Posterior vena cava (tissue), 2 donors: Measurements from ENCODE around the gene INCENP. TPM values are rescaled to one million over a fixed set of nuclear protein-coding genes. Genes with fewer than 3 reads are reported as not detected.
"Not testable (repeated sequence)": the region's sequence is repeated elsewhere in the genome, so short reads cannot be mapped to it uniquely, and the experiment has no call there.

Experiments used
- DNase-seq: peaks from one replicate; pipeline ENCODE4 v3.0.0-alpha.2; 2020; ENCODE audit warnings: low spot score
- intact Hi-C, 2 donors: fragments of 100-400 bp; cut with DNase I; formaldehyde crosslinking; loops; one replicate each; pipeline versions ENCODE4 v1.14.1 to v1.14.2; 2022 to 2023
- total RNA-seq, 2 donors: library from RNA; stranded (reverse); fragmentation: NEBNext Ultra II Directional; extraction: Animal tissue kit (Norgen Biotek cat#: 25700); gene quantifications; one replicate each; pipeline ENCODE4 v1.2.1, GENCODE V29; 2021
- donor health status: DM: yes; HTN: yes; CAD: no.
- donor health status: DM: yes; HTN: yes; CAD: no.

The INCENP gene
- total RNA-seq, 2 donors from 2014 or later: 11.8 to 22.4 TPM

- intact Hi-C loops: no loop called here
- DNase-seq: peak; percentile 62
Observed at GRCh38 chr11:62152245-62153086, 28.7 kb downstream of the INCENP start.

GRCh38 chr11:62153087-62153395 is 29.2 kb downstream of the INCENP start:
- no peak for DNase-seq
- intact Hi-C loops: no loop called here

GRCh38 chr11:62153617-62154016 is 29.8 kb downstream of the INCENP start:
- DNase-seq: no peak
- intact Hi-C loops: no loop called here

GRCh38 chr11:62157603-62158002 is 33.8 kb downstream of the INCENP start:
- intact Hi-C loops: no loop called here
- no peak for DNase-seq

GRCh38 chr11:62166371-62166770 is 42.6 kb downstream of the INCENP start:
- DNase-seq: no peak
- intact Hi-C loops: no loop called here

GRCh38 chr11:62169448-62169847 is 45.6 kb downstream of the INCENP start:
- intact Hi-C loops: no loop called here
- DNase-seq: no peak

GRCh38 chr11:62169935-62170334 is 46.1 kb downstream of the INCENP start:
- intact Hi-C loops: loop anchor here in 1 of 2 donors (10.0 kb wide), 1 partner anchor 145 kb away; no protein-coding TSS in a partner anchor

GRCh38 chr11:62171261-62171723 is 47.5 kb downstream of the INCENP start:
- intact Hi-C loops: loop anchor here in 1 of 2 donors (10.0 kb wide), 1 partner anchor 144 kb away; no protein-coding TSS in a partner anchor
- peak; percentile 85 for DNase-seq

More at GRCh38 chr11:62169935-62170334, 46.1 kb downstream of the INCENP start:
- DNase-seq: no peak

GRCh38 chr11:62172294-62172693 is 48.5 kb downstream of the INCENP start:
- no peak for DNase-seq
- intact Hi-C loops: loop anchor here in 1 of 2 donors (10.0 kb wide), 1 partner anchor 143 kb away; no protein-coding TSS in a partner anchor

- intact Hi-C loops: loop anchor here in 1 of 2 donors (10.0 kb wide), 1 partner anchor 138 kb away; no protein-coding TSS in a partner anchor
- DNase-seq: no peak
Observed at GRCh38 chr11:62176766-62177165, 53.0 kb downstream of the INCENP start.

GRCh38 chr11:62179995-62180394 is 56.2 kb downstream of the INCENP start:
- intact Hi-C loops: loop anchor here in 1 of 2 donors (10.0 kb wide), 1 partner anchor 135 kb away; no protein-coding TSS in a partner anchor
- no peak for DNase-seq

- intact Hi-C loops: no loop called here
- no peak for DNase-seq
Observed at GRCh38 chr11:62181097-62181496, 57.3 kb downstream of the INCENP start.

- DNase-seq: no peak
- intact Hi-C loops: no loop called here
Observed at GRCh38 chr11:62182147-62182891, 58.5 kb downstream of the INCENP start.

- no peak for DNase-seq
- intact Hi-C loops: no loop called here
Observed at GRCh38 chr11:62186195-62186594, 62.4 kb downstream of the INCENP start.

GRCh38 chr11:62190011-62190410 is 66.2 kb downstream of the INCENP start, which contains the start of gene SCGB1D1:
TSS of gene SCGB1D1 (plus strand) at chr11:62190216. CDS start at chr11:62190285, 69 bp downstream.
- intact Hi-C loops: no loop called here
- no peak for DNase-seq

GRCh38 chr11:62193952-62194351 is 70.1 kb downstream of the INCENP start:
- intact Hi-C loops: no loop called here
- no peak for DNase-seq

GRCh38 chr11:62195010-62195409 is 71.2 kb downstream of the INCENP start:
- DNase-seq, intact Hi-C loops: not testable (repeated sequence)

GRCh38 chr11:62195945-62196344 is 72.1 kb downstream of the INCENP start:
- DNase-seq: no peak
- intact Hi-C loops: no loop called here

- intact Hi-C loops, DNase-seq: not testable (repeated sequence)
Observed at GRCh38 chr11:62197400-62197799, 73.6 kb downstream of the INCENP start.

- DNase-seq: no peak
- intact Hi-C loops: no loop called here
Observed at GRCh38 chr11:62201376-62201775, 77.6 kb downstream of the INCENP start.
